Ovary (tissue), 3 donors: ENCODE measurements around the gene KLHL22.

Experiments
- CTCF ChIP-seq, 3 donors: fragments of 450-650 bp in 2 of 3; fragments of 200-600 bp in 1 of 3; IDR thresholded peaks; one replicate each; pipeline versions ENCODE4 v1.5.1 to v1.8.0; 2016 to 2022; ENCODE audit warnings: antibody characterized with exemption in 3 of 3, mild to moderate bottlenecking in 1 of 3
- POLR2A ChIP-seq: fragments of 450-650 bp; IDR thresholded peaks from one replicate; pipeline ENCODE4 v1.6.1; 2017; ENCODE audit warnings: antibody characterized with exemption, mild to moderate bottlenecking, moderate library complexity
- donor health status: DM: no; HTN: no; CAD: no.

DNA sequence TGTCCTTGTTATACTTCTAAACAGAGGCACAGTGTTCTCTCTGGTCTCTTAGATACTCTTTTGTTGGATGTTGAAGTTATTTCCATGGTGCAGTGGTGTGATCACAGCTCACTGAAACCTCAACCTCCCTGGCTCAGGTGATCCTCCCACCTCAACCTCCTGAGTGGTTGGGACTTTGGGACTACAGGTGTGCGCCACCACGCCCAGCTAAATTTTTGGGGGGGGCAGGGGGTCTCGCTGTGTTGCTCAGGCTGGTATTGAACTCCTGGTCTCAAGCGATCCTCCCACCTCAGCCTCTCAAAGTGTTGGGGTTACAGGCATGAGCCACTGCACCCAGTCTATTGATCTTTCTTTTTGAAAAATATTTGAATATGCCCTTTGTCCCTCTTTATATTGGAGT is 86.7 kb downstream of the KLHL22 start:
- TF ChIP-seq CTCF (IDR thresholded peaks at IDR 0.05) (no peak), POLR2A (no peak)
